Breast epithelium (tissue), 4 donors: ENCODE data around the gene TRMT1. TPM values are rescaled to one million over a fixed set of nuclear protein-coding genes. Genes with fewer than 3 reads are reported as not detected.

ENCODE experiments used
- DNase-seq, 2 donors: peaks; one replicate each; pipeline ENCODE4 v3.0.0-alpha.2; 2019; ENCODE audit warnings: low spot score in 2 of 2
- H3K27ac ChIP-seq, 2 donors: fragments of 200-600 bp; sonication (generic) in 1 of 2; one replicate each; pipeline ENCODE4 v1.5.1; 2016 to 2019; ENCODE audit warnings: mild to moderate bottlenecking in 1 of 2
- H3K27me3 ChIP-seq, 2 donors: fragments of 200-600 bp; sonication (generic) in 1 of 2; one replicate each; pipeline versions ENCODE4 v1.5.1 to v1.6.0; 2017 to 2019; ENCODE audit warnings: control low read depth in 1 of 2, mild to moderate bottlenecking in 1 of 2
- H3K36me3 ChIP-seq: fragments of 200-600 bp; one replicate; pipeline ENCODE4 v1.5.1; 2019
- H3K4me1 ChIP-seq, 2 donors: fragments of 200-600 bp; sonication (generic); one replicate each; pipeline ENCODE4 v1.5.1; 2016 to 2019; ENCODE audit warnings: control low read depth in 1 of 2
- H3K4me3 ChIP-seq, 3 donors: fragments of 200-600 bp; sonication (generic); 1 replicate in 2 of 3; 2 replicates in 1 of 3; pipeline ENCODE4 v1.5.1; 2016 to 2019; ENCODE audit warnings: mild to moderate bottlenecking in 3 of 3, moderate library complexity in 2 of 3
- H3K9me3 ChIP-seq, 2 donors: fragments of 200-600 bp; sonication (generic) in 1 of 2; one replicate each; pipeline ENCODE4 v1.5.1; 2016 to 2019; ENCODE audit warnings: control low read depth in 1 of 2
- POLR2A ChIP-seq: fragments of 450-650 bp; IDR thresholded peaks from one replicate; pipeline ENCODE4 v1.6.1; 2016; ENCODE audit warnings: antibody characterized with exemption, mild to moderate bottlenecking, moderate library complexity
- POLR2AphosphoS5 ChIP-seq, 3 donors: sonication (generic); formaldehyde crosslinking; IDR thresholded peaks; one replicate each; pipeline ENCODE4 v1.6.1; 2017; ENCODE audit warnings: antibody characterized with exemption in 3 of 3
- intact Hi-C: fragments of 100-400 bp; cut with DNase I; formaldehyde crosslinking; loops from one replicate; pipeline ENCODE4 v1.15.1; 2023; ENCODE audit warnings: low total_unique reads
- total RNA-seq, 3 donors: library from RNA; depleted of rRNA; stranded (reverse); fragments of >200 nt; gene quantifications; one replicate each; pipeline ENCODE4 v1.1.0, GENCODE V29; 2016
- TF ChIP-seq, protein P1 (sequence below), 3 donors: fragments of 450-650 bp; IDR thresholded peaks; one replicate each; pipeline ENCODE4 v1.5.1; 2016 to 2017; ENCODE audit warnings: antibody characterized with exemption in 3 of 3, mild to moderate bottlenecking in 3 of 3, moderate library complexity in 3 of 3

Gene TRMT1
- total RNA-seq, 3 donors from 2014 or later = 29.7 to 37.4 (median 31.7) TPM

DNA sequence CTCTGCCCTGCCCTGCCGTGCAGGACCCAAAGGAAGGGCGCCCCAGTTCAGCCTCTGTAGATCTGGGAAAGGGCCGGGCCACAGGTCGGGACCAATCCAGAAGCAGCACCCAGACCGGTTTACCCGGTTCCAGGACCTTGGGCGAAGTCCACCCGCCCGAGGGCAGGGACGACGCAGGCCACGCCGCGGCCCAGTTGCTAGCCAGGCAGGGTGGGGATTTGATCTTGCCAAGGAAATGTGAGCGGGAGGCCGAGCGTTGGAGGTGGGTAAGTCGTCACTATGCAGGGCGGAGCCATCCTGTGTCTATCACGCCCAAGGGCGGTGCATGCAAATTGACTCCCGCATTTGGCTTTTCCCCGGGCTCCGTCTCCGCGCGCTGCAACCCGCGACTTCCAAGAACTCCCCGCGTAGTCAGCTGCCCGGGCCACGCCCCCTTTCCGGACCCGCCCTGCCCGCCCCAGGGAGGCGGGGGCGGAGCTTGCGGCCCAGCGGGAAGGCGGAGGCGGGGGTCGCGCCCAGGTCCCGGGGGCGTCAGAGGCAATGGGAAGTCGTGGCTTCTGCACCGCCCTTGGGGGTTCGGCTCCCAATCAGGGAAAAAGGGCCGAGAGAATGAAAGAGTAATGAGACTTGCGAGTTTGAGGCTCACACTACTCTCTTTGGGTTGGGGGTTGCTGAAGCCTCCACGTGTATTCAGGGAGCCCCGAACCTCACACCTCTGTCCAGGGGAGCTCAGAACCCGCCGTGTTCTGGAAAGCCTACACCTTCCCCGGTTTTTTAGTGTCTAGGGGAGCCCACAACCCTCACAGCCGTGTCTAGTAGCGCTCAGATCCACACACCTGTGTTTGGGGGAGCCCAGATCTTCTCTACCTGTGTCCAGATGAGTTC is 46.4 kb upstream of the TRMT1 start:
- intact Hi-C loops = no loop called here
- Histone ChIP-seq H3K9me3 (no peaks in the 10 kb centered on the region), H3K4me1 (peaks cover 7 to 33% of the 10 kb centered on the region in 2 donors), H3K27ac (peak overlapping the region; percentile 95 to 99), H3K27me3 (no peaks in the 10 kb centered on the region), H3K36me3 (no peaks in the 10 kb centered on the region), H3K4me3 (peak overlapping the region; percentile 38 to 66 (median 52))
- TF ChIP-seq POLR2AphosphoS5 (IDR thresholded peaks at IDR 0.05) (peak; percentile 89 to 92 (median 89)), POLR2A (no peak)
- TF ChIP-seq, protein P1, sequence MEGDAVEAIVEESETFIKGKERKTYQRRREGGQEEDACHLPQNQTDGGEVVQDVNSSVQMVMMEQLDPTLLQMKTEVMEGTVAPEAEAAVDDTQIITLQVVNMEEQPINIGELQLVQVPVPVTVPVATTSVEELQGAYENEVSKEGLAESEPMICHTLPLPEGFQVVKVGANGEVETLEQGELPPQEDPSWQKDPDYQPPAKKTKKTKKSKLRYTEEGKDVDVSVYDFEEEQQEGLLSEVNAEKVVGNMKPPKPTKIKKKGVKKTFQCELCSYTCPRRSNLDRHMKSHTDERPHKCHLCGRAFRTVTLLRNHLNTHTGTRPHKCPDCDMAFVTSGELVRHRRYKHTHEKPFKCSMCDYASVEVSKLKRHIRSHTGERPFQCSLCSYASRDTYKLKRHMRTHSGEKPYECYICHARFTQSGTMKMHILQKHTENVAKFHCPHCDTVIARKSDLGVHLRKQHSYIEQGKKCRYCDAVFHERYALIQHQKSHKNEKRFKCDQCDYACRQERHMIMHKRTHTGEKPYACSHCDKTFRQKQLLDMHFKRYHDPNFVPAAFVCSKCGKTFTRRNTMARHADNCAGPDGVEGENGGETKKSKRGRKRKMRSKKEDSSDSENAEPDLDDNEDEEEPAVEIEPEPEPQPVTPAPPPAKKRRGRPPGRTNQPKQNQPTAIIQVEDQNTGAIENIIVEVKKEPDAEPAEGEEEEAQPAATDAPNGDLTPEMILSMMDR (IDR thresholded peaks at IDR 0.05) = no peak
- DNase-seq = peak; percentile 99

DNA sequence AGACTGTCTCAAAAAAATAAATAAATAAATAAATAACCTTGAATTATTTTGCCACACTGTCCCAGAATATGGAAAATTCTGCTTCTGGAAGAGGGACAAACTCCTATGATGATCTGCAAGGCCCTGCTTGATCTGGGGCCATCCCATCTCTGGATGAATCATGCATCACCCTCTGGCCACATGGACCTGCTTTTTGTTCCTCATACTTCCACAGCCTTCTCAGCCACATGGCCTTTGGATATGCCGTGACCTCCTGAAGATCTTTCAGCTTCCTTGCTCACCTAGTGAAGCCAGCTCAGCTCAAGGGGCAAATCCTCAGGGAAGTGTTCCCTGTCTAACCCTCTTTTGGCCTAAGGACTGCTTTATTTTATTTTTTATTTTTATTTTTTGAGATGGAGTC is 44.0 kb upstream of the TRMT1 start:
- no peaks in the 10 kb centered on the region for H3K9me3 ChIP-seq
- intact Hi-C loops = no loop called here
- H3K27ac ChIP-seq = peak overlapping the region in 1 of 2 donors; percentile 99
- no peaks in the 10 kb centered on the region for H3K27me3 ChIP-seq
- no peak for DNase-seq
- TF ChIP-seq POLR2A = no peak
- no peak for TF ChIP-seq POLR2AphosphoS5 (IDR thresholded peaks at IDR 0.05)
- TF ChIP-seq, protein P1 (IDR thresholded peaks at IDR 0.05) = no peak
- H3K4me1 ChIP-seq = peaks cover 10 to 28% of the 10 kb centered on the region in 2 donors
- H3K36me3 ChIP-seq = no peaks in the 10 kb centered on the region
- no peak overlapping the region for H3K4me3 ChIP-seq

DNA sequence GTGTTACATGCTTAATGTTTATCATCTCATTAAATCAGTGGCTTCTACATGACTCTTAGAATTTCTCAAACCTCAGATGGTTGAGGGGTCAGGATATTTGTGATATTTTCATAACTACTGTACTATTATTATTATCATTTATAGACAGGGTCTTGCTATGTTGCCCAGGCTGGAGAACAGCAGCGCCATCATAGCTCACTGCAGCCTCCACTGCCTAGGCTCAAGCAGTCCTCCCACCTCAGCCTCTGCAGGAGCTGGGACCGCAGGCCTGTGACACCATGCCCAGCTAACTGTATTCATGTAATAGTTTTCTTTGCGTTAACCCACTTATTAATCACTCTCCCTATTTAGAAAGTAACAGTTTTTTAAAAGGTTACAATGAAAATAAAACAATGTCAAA is 43.2 kb upstream of the TRMT1 start:
- Histone ChIP-seq H3K9me3 (no peaks in the 10 kb centered on the region), H3K27ac (peak overlapping the region in 1 of 2 donors; percentile 99), H3K27me3 (no peaks in the 10 kb centered on the region), H3K4me1 (peaks cover 13 to 24% of the 10 kb centered on the region in 2 donors), H3K36me3 (no peaks in the 10 kb centered on the region), H3K4me3 (no peak overlapping the region)
- intact Hi-C loops = no loop called here
- TF ChIP-seq POLR2A (no peak), POLR2AphosphoS5 (IDR thresholded peaks at IDR 0.05) (no peak)
- TF ChIP-seq, protein P1 (IDR thresholded peaks at IDR 0.05) = no peak
- no peak for DNase-seq

DNA sequence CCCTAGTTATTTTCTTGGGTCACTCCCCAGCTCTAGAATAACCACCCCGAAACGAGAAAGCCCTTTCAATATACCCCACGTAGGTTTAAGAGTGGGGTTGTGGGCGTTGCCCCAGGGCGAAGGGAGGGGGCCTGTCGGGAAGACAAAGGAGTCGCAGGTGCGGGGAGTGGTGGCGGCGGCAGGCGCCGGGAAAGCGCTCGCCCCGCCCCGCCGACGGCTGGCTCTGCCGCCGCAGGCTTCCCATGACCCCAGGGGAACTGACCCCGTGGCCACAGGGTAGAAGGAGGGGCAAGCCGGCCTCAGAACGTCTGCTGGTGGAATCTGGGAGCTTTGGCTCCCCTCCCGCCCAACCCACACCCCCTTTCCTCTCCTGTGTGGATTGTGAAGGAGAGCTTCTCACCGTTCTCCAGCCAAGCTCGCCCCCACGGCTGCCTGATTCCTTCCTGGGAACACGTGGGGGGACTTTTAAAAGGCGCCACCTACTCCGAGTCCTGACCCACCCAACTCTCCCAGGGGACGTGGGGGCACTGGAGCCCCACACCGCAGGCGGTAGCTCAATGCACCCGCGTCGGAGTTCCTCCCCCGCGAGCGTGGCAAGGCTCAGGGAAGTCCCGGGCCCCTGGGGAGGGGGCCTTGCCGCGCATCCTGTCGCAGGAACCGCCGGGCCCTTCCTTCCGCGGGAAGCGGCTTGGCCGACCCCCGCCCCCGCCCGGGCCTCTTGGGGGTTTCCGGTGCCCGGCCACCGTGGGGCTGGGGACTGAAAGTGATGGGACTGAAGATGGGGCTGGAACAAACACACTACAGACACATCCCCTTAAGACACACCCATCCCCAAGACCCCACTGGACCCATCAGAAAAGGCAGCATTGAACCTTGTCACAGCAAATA is 39.2 kb upstream of the TRMT1 start:
- DNase-seq = peak; percentile 75 to 82
- peak overlapping the region; percentile 99 to 100 for H3K27ac ChIP-seq
- H3K4me1 ChIP-seq = peaks cover 0 to 9% of the 10 kb centered on the region in 2 donors
- no peaks in the 10 kb centered on the region for H3K27me3 ChIP-seq
- H3K9me3 ChIP-seq = no peaks in the 10 kb centered on the region
- TF ChIP-seq POLR2AphosphoS5 (IDR thresholded peaks at IDR 0.05) (peak in 2 of 3 donors; percentile 8 to 77), POLR2A (no peak)
- H3K36me3 ChIP-seq = no peaks in the 10 kb centered on the region
- H3K4me3 ChIP-seq = peak overlapping the region; percentile 72 to 84 (median 77)
- intact Hi-C loops = no loop called here

DNA sequence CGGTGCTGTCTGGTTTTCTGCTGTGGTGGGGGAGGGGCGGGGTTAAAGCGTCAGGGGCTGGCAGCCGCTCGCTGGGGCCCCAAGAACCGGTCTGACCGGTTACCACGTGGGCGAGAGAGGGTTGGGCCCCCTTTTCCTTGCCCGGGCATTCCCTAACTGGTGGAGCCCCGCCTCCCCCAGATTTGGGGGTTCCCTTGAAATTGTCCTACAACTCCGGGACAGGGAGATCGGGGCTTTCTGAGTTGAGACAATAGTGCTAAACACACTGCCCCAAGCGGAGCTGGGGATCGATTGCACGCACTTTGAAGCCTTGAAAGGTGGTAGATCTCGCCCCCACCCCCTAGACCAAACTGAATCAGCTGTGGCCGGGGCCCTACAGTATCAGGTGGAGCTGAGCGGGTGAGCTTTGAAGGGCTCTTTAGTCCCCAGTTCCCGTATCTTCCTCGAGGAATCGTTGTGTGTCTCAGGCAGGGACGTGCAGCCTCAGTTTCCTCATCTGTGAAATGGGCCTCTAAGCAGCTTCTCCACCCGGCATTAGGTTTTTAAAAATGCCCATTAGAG is 38.5 kb upstream of the TRMT1 start:
- H3K4me1 ChIP-seq = peaks cover 0 to 9% of the 10 kb centered on the region in 2 donors
- no peaks in the 10 kb centered on the region for H3K9me3 ChIP-seq
- TF ChIP-seq POLR2AphosphoS5 (IDR thresholded peaks at IDR 0.05) (peak in 2 of 3 donors; percentile 51 to 69), POLR2A (peak; percentile 32)
- TF ChIP-seq, protein P1 (IDR thresholded peaks at IDR 0.05) = peak in 2 of 3 donors; percentile 9 to 10
- DNase-seq = peak; percentile 95 to 96
- H3K4me3 ChIP-seq = peak overlapping the region; percentile 72 to 84 (median 77)
- H3K27me3 ChIP-seq = no peaks in the 10 kb centered on the region
- intact Hi-C loops = no loop called here
- H3K36me3 ChIP-seq = no peaks in the 10 kb centered on the region
- H3K27ac ChIP-seq = peak overlapping the region; percentile 99 to 100
